Right lobe of liver (tissue), 6 donors: Measurements from ENCODE around the gene CALCOCO1. TPM values are rescaled to one million over a fixed set of nuclear protein-coding genes. Genes with fewer than 3 reads are reported as not detected.

Experiments used
- ATAC-seq, 4 donors: fragments of 200-7000 bp; cut with Tn5 transposase; one replicate each; pipeline ENCODE4 v1.9.1; 2020; ENCODE audit warnings: mild to moderate bottlenecking in 4 of 4, moderate library complexity in 4 of 4
- DNase-seq, 3 donors: peaks; one replicate each; pipeline ENCODE4 v3.0.0-alpha.2; 2020
- H3K27ac ChIP-seq, 3 donors: fragments of 200-600 bp; one replicate each; pipeline ENCODE4 v1.8.0; 2022
- H3K27me3 ChIP-seq, 2 donors: fragments of 200-600 bp; one replicate each; pipeline ENCODE4 v1.8.0; 2022
- H3K36me3 ChIP-seq, 4 donors: fragments of 200-600 bp; sonication (generic) in 1 of 4; one replicate each; pipeline versions ENCODE4 v1.5.1 to v1.8.0; 2017 to 2022; ENCODE audit warnings: control low read depth in 1 of 4
- H3K4me1 ChIP-seq, 4 donors: fragments of 200-600 bp; sonication (generic) in 1 of 4; one replicate each; pipeline versions ENCODE4 v1.5.1 to v1.8.0; 2017 to 2022; ENCODE audit warnings: control low read depth in 1 of 4
- H3K4me3 ChIP-seq, 3 donors: fragments of 200-600 bp; one replicate each; pipeline ENCODE4 v1.8.0; 2022
- H3K9me3 ChIP-seq, 4 donors: fragments of 200-600 bp; sonication (generic) in 1 of 4; one replicate each; pipeline versions ENCODE4 v1.5.1 to v1.8.0; 2017 to 2022; ENCODE audit warnings: control low read depth in 1 of 4
- POLR2A ChIP-seq: fragments of 450-650 bp; IDR thresholded peaks from one replicate; pipeline ENCODE4 v1.6.1; 2017; ENCODE audit warnings: antibody characterized with exemption, mild to moderate bottlenecking
- WGBS: methylation state at CpG from one replicate; pipeline ENCODE4 v1.1.6; 2018; ENCODE audit warnings: low coverage, low lambda C conversion rate; ENCODE audit not compliant: insufficient coverage; ENCODE audit errors: missing lambda C conversion rate; 5-methylcytosine and 5-hydroxymethylcytosine counted together
- intact Hi-C, 2 donors: fragments of 100-400 bp; cut with DNase I; formaldehyde crosslinking; loops; one replicate each; pipeline versions ENCODE4 v1.11.2 to v1.14.1; 2022
- total RNA-seq, 6 experiments: library from RNA; depleted of rRNA in 2 of 6; stranded (reverse); fragments of >200 nt in 2 of 6; fragmentation: NEBNext Ultra II Directional in 3 of 6; extraction: Animal tissue kit (Norgen Biotek cat#: 25700) in 3 of 6; gene quantifications; one replicate each; pipeline versions ENCODE4 v1.1.0 to v1.2.4, GENCODE V29; 2016 to 2023
- TF ChIP-seq, protein P1 (sequence below), 4 donors: fragments of 200-600 bp in 3 of 4; fragments of 450-650 bp in 1 of 4; IDR thresholded peaks; one replicate each; pipeline versions ENCODE4 v1.5.1 to v1.8.0; 2016 to 2022; ENCODE audit warnings: antibody characterized with exemption in 4 of 4, mild to moderate bottlenecking in 2 of 4
- donor health status: DM: no; HTN: yes; CAD: no.
- donor health status: DM: no; HTN: no; CAD: no.
- donor health status: DM: no; HTN: no; CAD: no.
- donor health status: DM: no; HTN: yes; CAD: no.
- donor health status: DM: no; HTN: yes; CAD: no.

The CALCOCO1 gene
- total RNA-seq, 6 experiments from 2014 or later: 25.4 to 53.7 (median 34.2) TPM

DNA sequence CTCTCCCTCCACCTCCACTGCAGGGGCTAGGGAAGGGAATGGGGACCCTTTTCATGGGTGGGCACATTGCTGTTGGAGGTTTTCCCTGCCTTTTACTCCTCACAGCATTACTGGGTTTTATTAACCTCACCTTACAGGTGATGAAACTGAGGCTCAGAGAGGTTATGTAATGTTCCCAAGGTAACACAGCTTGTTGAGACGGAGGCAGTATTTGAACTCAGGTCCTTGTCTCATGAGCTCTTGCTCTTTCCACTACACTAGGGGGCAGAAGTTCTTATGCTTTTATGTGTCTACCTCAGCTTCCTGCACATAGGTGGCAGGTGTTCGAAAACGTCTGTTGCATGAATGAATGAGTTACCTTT lies 12.9 kb upstream of the CALCOCO1 start:
- DNase-seq (no peak), ATAC-seq (no peak)
- 69% methylated on average over 3 of the region's 3 CpGs for WGBS
- intact Hi-C loops: loop anchor here (5.0 to 10.0 kb wide), 2 partner anchors 38 to 185 kb away; no protein-coding TSS in a partner anchor
- Histone ChIP-seq H3K27me3 (peaks cover 0 to 10% of the 10 kb centered on the region in 2 donors), H3K9me3 (no peaks in the 10 kb centered on the region), H3K36me3 (no peaks in the 10 kb centered on the region), H3K4me3 (no peak overlapping the region), H3K27ac (no peak overlapping the region), H3K4me1 (peaks cover 0 to 7% (median 0%) of the 10 kb centered on the region in 4 donors)
- TF ChIP-seq, protein P1, sequence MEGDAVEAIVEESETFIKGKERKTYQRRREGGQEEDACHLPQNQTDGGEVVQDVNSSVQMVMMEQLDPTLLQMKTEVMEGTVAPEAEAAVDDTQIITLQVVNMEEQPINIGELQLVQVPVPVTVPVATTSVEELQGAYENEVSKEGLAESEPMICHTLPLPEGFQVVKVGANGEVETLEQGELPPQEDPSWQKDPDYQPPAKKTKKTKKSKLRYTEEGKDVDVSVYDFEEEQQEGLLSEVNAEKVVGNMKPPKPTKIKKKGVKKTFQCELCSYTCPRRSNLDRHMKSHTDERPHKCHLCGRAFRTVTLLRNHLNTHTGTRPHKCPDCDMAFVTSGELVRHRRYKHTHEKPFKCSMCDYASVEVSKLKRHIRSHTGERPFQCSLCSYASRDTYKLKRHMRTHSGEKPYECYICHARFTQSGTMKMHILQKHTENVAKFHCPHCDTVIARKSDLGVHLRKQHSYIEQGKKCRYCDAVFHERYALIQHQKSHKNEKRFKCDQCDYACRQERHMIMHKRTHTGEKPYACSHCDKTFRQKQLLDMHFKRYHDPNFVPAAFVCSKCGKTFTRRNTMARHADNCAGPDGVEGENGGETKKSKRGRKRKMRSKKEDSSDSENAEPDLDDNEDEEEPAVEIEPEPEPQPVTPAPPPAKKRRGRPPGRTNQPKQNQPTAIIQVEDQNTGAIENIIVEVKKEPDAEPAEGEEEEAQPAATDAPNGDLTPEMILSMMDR (IDR thresholded peaks at IDR 0.05): no peak
- TF ChIP-seq POLR2A: no peak

DNA sequence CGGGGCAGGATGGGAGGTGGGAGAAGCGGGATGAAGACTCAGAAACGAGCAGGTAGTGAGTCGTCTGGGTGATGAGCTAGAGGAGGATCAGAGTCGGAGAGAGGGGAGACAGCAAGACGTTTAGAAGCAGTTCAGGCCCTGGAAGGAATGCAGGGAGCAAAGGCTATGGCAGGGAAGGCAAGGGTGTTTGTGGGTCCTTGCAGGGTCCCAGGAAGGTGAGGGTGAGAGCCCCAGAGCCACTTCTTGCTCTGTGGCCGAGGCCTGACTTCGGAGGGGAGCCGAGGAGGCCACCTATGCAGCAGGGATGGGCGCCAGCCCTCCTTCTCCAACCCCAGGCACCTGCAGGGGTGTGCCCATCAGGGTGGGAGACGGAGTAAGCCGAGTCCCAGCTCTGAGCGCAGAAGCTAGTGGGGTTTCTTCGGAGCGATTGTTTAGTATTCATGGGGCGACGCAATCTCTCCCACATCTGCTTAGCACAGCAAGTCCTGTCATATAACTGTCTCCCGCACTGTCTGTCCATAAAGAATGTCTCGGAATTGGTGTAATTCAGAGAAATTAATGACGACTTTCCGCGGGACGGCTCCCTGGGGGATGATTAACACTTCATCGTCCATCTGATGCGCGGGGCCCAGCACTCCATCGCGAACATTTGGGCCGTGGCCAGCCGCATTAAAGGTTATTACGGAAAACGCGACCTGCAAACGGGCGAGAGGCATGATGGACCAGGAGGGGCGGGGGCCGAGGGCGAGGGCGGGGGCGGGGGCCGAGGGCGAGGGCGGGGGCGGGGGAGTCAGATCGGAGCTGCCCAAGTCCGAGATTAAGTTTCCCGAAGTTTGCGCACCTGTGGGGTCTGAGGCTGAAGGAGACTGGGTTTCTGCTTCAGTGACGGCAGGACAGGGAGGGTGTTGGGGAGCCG lies 12.2 kb upstream of the CALCOCO1 start:
- DNase-seq: no peak
- TF ChIP-seq, protein P1 (IDR thresholded peaks at IDR 0.05): no peak
- no peak for TF ChIP-seq POLR2A
- no peaks in the 10 kb centered on the region for H3K9me3 ChIP-seq
- ATAC-seq: no peak
- intact Hi-C loops: loop anchor here (5.0 to 10.0 kb wide), 2 partner anchors 37 to 185 kb away; no protein-coding TSS in a partner anchor
- no peak overlapping the region for H3K4me3 ChIP-seq
- peaks cover 0 to 10% of the 10 kb centered on the region in 2 donors for H3K27me3 ChIP-seq
- no peaks in the 10 kb centered on the region for H3K36me3 ChIP-seq
- peaks cover 0 to 7% (median 0%) of the 10 kb centered on the region in 4 donors for H3K4me1 ChIP-seq
- WGBS: 3% methylated on average over 20 of the region's 50 CpGs
- no peak overlapping the region for H3K27ac ChIP-seq

DNA sequence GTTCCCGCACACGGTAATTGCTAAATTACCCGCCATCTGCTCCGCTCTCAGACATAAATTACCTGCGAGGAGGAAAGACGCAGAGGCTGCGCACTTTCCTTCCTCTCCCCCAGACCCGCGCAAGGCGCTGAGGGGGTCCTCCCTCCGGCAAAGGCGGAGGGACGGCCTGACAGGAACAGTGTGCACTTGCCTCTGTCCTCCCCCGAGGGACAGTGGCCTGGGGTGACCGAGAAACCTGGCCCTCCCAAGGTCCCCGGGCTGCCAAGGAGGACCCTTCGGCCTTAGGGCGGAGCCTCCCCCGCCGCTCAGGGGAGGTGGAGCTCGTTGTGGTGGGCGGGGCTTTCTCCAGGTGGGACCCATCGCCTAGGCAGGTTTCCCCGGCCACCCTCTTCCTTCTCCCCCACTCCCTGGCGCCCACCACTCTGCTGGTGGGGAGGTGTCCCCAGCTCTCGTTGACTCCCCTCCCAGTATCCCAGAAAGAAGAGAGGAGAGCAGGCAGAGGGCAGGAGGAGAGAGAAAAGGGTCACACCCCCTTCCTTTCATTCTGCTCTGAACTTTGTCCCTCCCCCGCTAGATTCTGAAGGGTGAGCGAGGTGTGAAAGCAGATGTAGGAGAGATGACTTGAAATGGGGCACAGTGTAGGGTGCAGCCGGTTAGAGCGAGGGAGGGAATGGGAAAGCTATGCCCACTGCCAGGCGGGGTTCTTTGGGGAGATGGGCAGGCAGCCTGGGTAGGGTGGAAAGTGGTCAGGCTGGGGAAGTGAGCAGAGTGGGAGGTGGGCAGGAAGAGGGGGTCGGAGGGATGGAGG lies 11.4 kb upstream of the CALCOCO1 start:
- Histone ChIP-seq H3K27me3 (peaks cover 0 to 10% of the 10 kb centered on the region in 2 donors), H3K9me3 (no peaks in the 10 kb centered on the region), H3K4me3 (no peak overlapping the region), H3K27ac (no peak overlapping the region), H3K36me3 (no peaks in the 10 kb centered on the region), H3K4me1 (peaks cover 0 to 7% (median 0%) of the 10 kb centered on the region in 4 donors)
- TF ChIP-seq, protein P1 (IDR thresholded peaks at IDR 0.05): no peak
- TF ChIP-seq POLR2A: no peak
- 6% methylated on average over 12 of the region's 32 CpGs for WGBS
- DNase-seq: no peak
- intact Hi-C loops: no loop called here
- ATAC-seq: peak in 2 of 4 donors; percentile 23 to 42

DNA sequence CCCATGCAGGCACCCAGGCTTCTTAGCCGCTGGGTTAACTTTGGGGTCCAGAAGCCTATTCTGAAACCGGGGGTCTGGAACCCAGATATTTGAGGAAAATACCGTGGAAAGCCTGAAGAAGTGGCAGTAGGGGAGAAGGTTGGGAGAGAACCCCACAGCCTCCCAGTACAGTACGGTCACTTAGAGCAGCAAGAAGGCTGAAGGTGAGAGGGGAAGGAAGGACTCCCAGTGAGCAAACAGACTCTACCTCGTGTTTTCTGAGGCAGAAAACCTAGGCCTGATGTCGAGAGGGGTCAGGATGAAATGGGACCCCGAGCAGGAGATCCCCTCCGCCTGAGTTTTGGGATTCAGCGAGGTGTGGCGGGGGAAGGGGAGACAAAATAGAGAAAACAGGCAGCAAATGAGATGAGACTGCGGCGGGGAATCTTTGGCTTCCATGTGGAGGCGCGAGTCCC lies 10.7 kb upstream of the CALCOCO1 start:
- ATAC-seq: no peak
- Histone ChIP-seq H3K27ac (no peak overlapping the region), H3K36me3 (no peaks in the 10 kb centered on the region), H3K9me3 (no peaks in the 10 kb centered on the region), H3K27me3 (peaks cover 0 to 10% of the 10 kb centered on the region in 2 donors), H3K4me3 (no peak overlapping the region), H3K4me1 (peaks cover 0 to 4% (median 0%) of the 10 kb centered on the region in 4 donors)
- TF ChIP-seq, protein P1 (IDR thresholded peaks at IDR 0.05): no peak
- TF ChIP-seq POLR2A: no peak
- WGBS: 43% methylated on average over 9 of the region's 14 CpGs
- DNase-seq: no peak
- intact Hi-C loops: no loop called here
